HG03045 (cell line): ENCODE results near the gene TYW1B.
"Not testable (repeated sequence)": the region's sequence is repeated elsewhere in the genome, so short reads cannot be mapped to it uniquely, and the experiment has no call there.

Experiments used
- ATAC-seq: cut with Tn5 transposase; IDR thresholded peaks from one replicate; pipeline ENCODE4 v1.9.1; 2021; ENCODE audit warnings: mild to moderate bottlenecking, moderate library complexity; ENCODE audit not compliant: unreplicated experiment

TYW1B gene

GRCh38 chr7:72760602-72761001, 67.4 kb downstream of the TYW1B start:
- no peak for ATAC-seq

GRCh38 chr7:72754312-72754711, 73.7 kb downstream of the TYW1B start:
- ATAC-seq = no peak

- no peak for ATAC-seq
These were observed 74.2 kb downstream of the TYW1B start for GRCh38 chr7:72753781-72754180.

- ATAC-seq = not testable (repeated sequence)
These were observed 74.8 kb downstream of the TYW1B start for GRCh38 chr7:72753229-72753628.

- ATAC-seq = no peak
These were observed 76.0 kb downstream of the TYW1B start for GRCh38 chr7:72751978-72752377.

GRCh38 chr7:72751378-72751777, 76.6 kb downstream of the TYW1B start:
- no peak for ATAC-seq

DNA sequence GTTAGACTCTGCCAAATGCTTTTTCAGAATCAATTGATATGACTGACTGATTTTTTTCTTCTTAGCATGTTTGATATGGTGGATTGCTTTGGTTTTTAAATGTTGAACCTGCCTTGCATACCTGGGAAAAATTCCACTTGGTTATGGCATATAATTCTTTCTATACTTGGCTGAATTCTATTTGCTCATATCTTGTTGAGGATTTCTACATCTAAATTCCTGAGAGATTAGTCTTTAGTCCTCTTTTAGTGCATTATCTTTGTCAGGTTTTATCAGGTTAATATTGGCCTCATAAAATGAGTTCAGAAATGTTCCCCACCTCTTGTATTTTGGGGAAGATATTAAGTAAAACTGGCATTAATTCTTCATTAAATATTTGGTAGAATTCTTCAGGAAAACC, 79.4 kb downstream of the TYW1B start:
- ATAC-seq = not testable (repeated sequence)

DNA sequence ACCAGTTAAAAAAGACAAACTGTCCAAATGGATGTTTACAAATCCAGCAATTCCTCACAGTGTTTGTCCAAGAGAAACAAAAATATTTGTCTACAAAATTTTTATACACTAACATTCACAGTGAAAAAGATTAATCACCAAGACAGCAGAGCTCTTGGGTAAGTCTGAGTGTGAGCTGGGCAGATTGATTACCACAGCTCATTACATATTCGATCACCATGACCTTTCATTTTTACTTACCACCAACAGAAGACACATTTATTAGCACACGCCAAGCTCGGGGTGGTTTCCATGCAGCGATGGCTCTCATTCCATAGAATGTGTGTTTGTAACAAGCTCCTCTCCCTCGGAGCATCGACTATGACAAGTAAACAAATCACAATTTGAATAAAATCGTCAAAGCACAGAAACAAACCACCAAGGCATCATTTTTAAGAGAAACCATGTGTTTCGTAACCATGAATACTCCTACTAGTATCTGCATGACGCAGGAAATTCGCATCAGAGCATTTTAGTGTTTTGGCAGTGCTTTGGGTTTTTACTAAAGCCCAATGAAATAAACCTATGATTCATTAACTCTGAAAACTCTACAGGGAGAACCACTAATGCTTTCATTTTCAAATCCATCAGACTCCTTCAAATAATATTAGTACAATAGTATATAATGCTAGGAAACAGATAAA, 83.6 kb downstream of the TYW1B start:
- not testable (repeated sequence) for ATAC-seq

- ATAC-seq = not testable (repeated sequence)
These were observed 84.2 kb downstream of the TYW1B start for GRCh38 chr7:72743801-72744200.

- not testable (repeated sequence) for ATAC-seq
These were observed 88.3 kb downstream of the TYW1B start for GRCh38 chr7:72739716-72740115.

DNA sequence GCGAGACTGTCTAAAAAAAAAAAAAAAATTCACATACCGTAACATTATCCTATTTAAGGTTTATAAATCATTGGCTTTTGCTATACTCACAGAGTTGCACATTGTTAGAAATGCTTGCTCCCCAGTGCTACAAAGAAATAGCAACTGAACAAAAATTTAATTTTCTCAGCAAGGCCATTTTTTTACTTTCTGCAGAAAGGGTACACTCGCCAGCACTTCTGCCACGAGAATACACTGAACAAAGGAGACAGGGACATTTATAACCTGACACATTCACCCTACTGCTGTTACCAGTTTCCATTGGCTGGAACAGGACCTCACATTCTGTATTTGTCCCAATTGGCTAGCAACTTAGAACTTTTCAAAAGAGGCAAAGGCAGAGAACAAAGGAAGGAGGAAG, 92.1 kb downstream of the TYW1B start:
- ATAC-seq = not testable (repeated sequence)

DNA sequence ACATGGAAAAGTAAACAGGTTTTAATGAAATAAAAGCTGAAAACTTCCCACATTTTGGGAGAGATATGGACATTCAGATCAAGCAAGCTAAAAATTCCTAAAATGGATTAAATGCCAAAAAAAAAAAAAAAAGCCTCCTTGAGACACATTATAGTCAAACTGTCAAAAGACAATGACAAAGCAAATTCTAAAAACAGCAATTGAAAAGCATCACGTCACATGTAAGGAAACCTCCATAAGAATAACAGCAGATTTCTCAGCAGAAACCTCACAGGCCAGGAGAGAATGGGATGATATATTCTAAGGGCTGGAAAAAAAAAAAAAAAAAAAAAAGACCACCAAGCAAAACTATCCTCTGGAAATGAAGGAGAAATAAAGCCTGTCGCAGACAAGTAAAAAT, 97.2 kb downstream of the TYW1B start:
- ATAC-seq = not testable (repeated sequence)

DNA sequence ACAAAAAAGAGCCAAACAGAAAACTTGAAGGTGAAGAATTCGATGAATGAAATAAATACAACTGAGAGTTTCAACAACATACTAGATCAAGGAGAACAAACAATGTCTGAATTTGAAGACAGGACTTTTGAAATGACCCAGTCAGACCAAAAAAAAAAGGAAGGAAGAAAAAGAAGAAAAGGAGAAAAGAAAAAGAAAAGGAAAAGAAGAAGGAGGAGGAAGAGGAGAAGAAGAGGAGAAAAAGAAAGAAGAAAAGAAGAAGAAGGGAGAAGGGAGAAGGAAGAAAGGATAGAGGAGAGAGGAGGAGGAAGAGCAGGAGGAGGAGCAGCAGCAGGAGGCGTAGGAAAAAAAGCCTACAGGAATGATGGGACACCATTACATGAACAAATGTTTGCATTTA, 97.6 kb downstream of the TYW1B start:
- ATAC-seq = not testable (repeated sequence)

- not testable (repeated sequence) for ATAC-seq
These were observed 98.9 kb downstream of the TYW1B start for GRCh38 chr7:72729130-72729529.

GRCh38 chr7:72722694-72723093, 105.3 kb downstream of the TYW1B start:
- ATAC-seq = not testable (repeated sequence)

GRCh38 chr7:72720890-72721289, 107.1 kb downstream of the TYW1B start:
- not testable (repeated sequence) for ATAC-seq

- ATAC-seq = not testable (repeated sequence)
These were observed 110.7 kb downstream of the TYW1B start for GRCh38 chr7:72717252-72717774.

DNA sequence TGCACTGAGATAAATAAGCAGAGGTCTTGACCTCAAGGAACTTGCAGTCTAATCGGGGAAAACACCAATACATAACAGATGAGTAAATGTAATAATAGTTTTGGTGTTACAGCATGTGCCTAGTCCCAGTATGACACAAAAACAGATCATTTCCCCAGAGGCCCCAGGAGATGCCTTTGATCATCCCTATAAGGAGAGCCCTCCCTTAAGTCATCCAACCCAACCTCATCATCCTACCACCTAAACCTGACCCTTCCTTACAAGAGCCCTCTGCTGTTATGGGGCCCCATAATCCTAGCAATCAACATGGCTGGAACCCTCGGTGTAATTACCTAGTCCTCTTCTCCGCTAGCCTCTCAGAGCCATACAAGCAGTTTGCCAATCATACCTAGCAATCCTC, 116.1 kb downstream of the TYW1B start:
- not testable (repeated sequence) for ATAC-seq

DNA sequence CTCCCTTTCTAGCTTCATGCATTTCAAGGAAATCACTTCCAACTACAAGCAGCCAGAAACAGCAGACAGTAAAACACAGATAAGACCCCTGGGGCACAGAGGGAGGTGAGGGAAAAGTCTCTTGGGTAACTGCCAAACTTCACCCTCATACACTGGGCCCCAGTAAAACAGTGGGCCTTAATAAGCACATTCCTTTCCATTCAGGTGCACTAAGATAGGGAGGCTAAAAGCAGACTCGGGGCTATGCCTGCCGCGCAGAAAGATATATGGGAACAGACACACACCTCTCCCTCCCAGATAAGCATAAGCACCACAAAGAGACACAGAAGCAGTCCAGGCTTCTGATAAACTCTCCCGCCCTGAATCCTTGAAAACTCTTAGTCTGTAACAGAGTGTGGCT, 117.0 kb downstream of the TYW1B start:
- no peak for ATAC-seq

DNA sequence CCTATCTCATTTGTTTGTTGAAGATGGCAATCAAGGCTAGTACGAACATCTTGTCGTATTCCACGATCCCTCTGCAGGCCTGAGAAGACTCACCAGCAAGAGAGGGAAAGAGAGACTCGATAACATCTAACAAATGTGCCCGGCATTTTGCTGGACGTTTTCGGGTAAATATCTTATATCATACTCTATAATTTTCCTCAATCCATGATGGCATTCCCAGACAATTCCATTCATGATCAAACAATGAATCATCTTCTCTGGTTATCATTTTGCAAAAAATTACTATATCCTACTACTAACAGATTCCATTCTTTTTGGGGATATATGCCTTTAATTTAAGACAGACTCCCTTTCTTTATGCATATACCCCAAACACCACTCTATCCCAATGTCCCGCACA, 118.1 kb downstream of the TYW1B start:
- ATAC-seq = no peak

GRCh38 chr7:72708371-72709050, 119.5 kb downstream of the TYW1B start:
- not testable (repeated sequence) for ATAC-seq

- no peak for ATAC-seq
These were observed 121.5 kb downstream of the TYW1B start for GRCh38 chr7:72706521-72706920.
